Measurements from ENCODE around the gene TGFB3. TPM values are rescaled to one million over a fixed set of nuclear protein-coding genes. Genes with fewer than 3 reads are reported as not detected.

TGFB3 gene
- total and polyA plus RNA-seq, 9 of the 15 experiments (the other 6 are each of a cell fraction or from before 2014, with no cell fraction given): 0.39 to 2.0 (median 1.0) TPM

DNA sequence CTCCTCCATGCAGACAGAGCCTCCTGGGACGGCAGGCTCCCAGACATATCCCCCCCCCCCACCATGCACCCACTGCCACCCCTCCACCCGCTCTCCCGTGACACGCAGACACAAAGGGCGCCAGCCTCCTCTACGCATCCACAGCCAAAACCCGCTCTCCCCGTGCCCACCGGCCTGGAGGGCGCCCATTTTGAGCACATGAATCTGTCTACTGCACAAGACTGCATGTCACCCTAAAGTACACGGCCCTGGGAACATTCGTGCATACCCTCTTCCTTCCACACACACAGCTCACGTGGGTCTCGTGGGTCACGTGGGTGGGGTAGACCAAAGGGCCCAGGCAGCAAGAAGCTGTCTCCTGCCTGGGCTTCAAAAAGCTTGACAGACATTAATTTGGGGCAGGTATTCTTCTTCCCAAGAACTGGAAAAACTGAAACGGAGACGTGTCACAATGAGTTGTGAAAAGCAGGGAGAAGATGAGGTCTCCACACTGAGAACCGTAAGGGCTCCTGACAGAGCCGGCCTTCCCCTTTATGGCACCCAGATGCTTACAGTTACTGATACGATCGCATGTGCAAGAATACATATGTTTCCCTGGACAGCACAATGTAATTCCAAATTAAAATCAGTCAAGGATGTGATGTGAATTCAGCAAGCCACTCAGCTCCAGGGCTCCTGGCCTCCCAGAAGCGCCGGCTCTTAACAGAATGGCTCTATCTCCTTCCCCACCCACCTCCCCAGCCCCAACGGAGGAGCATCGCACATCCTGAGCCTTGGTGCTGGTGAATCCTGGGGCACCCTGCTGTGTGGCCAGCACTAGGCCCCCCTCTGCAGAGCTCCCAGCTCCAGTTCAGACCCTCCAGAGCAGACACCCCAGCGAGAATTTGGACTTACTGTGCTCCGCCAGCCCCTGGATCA is 1.9 kb downstream of the TGFB3 start:
- Histone ChIP-seq H3K79me2 (ENCODE audit: control insufficient read depth, insufficient read depth, low read length) (no peaks in the 10 kb centered on the region), H3K36me3 (ENCODE audit: control insufficient read depth, insufficient read depth, low read length) (no peaks in the 10 kb centered on the region), H2AFZ (ENCODE audit: low read depth, low read length) (no peak overlapping the region), H3K4me2 (ENCODE audit: insufficient read depth, low read length) (no peak overlapping the region), H3K9ac (ENCODE audit: insufficient read depth in 1 of 2, low read depth in 2 of 2, low read length in 2 of 2) (no peak overlapping the region), H3K4me3 (no peak overlapping the region), H3K27me3 (ENCODE audit: control insufficient read depth in 2 of 2, insufficient read depth in 2 of 2, low read length in 2 of 2) (no peaks in the 10 kb centered on the region), H3K9me3 (replicated peaks; ENCODE audit: control insufficient read depth, insufficient read depth, low read depth, low read length) (no peaks in the 10 kb centered on the region), H3K9me1 (ENCODE audit: control insufficient read depth, insufficient read depth, low read length) (no peaks in the 10 kb centered on the region), H3K27ac (ENCODE audit: extremely low read depth, low read depth, low read length) (no peak overlapping the region), H3K4me1 (replicated peaks in 1 of 2; ENCODE audit: control insufficient read depth in 2 of 2, insufficient read depth in 2 of 2, low read length in 2 of 2) (peaks cover 0 to 22% of the 10 kb centered on the region in 2 experiments; a peak in 3 of 5 replicates), H4K20me1 (replicated peaks; ENCODE audit: control insufficient read depth, insufficient read depth, low read length) (no peaks in the 10 kb centered on the region)
- FAIRE-seq (no peak), ATAC-seq (no peak), DNase-seq (ENCODE audit: extremely low read depth in 1 of 4, low spot score in 3 of 4) (no peak)
- in situ Hi-C loops (cut with MboI): loop anchor here (5.0 to 10.0 kb wide), 4 partner anchors 73 to 405 kb away; partner anchors contain the start of gene FLVCR2
- 58% methylated on average over 18 of the region's 27 CpGs for WGBS (ENCODE audit: insufficient coverage, low coverage, missing lambda C conversion rate)
- ChIA-PET POLR2A (interaction anchor here (0.6 to 1.9 kb wide), 4 partner anchors 12 to 272 kb away, joined by 3 to 7 read pairs (median 4); no protein-coding TSS in a partner anchor), CTCF (ENCODE audit: low intra/inter-chr PET ratio) (interaction anchor here (4.5 kb wide), 1 partner anchor 270 kb away, joined by 45 read pairs; no protein-coding TSS in a partner anchor)
- no TSS peak for BruUV-seq (replicated peaks)
- intact Hi-C loops (cut with micrococcal nuclease): loop anchor here (5.0 kb wide), 1 partner anchor 403 kb away; the partner anchor contains the start of gene FLVCR2
- TF ChIP-seq ZNF507 (tag; conservative IDR thresholded peaks at IDR 0.05) (no peak), USF2 (CRISPR knock-in tag; IDR thresholded peaks at IDR 0.05) (peak; percentile 45), EP300 (IDR thresholded peaks at IDR 0.05; ENCODE audit: low read length) (no peak), TCF7 (IDR thresholded peaks at IDR 0.05; ENCODE audit: borderline replicate concordance) (no peak), RBM34 (IDR thresholded peaks at IDR 0.05; ENCODE audit: borderline replicate concordance, insufficient read depth, low read length) (no peak), ZNF165 (CRISPR knock-in tag; IDR thresholded peaks at IDR 0.05; ENCODE audit: borderline replicate concordance) (no peak), ZNF717 (CRISPR knock-in tag; IDR thresholded peaks at IDR 0.05) (no peak), PREB (CRISPR knock-in tag; IDR thresholded peaks at IDR 0.05) (no peak), ZNF274 (IDR thresholded peaks at IDR 0.05; ENCODE audit: borderline replicate concordance, low read depth, low read length) (no peak), KAT8 (IDR thresholded peaks at IDR 0.05; ENCODE audit: low read depth) (no peak), ZNF143 (CRISPR knock-in tag; IDR thresholded peaks at IDR 0.05) (no peak), TFAM (CRISPR knock-in tag; conservative IDR thresholded peaks at IDR 0.05) (no peak), RAD51 (IDR thresholded peaks at IDR 0.05; ENCODE audit: borderline replicate concordance, low read depth) (peak; percentile 30; the same call in 1 of the 2 replicates), MEIS2 (IDR thresholded peaks at IDR 0.05; ENCODE audit: partially characterized antibody) (no peak), ZNF695 (CRISPR knock-in tag; IDR thresholded peaks at IDR 0.05) (no peak)
- TF ChIP-seq, protein P1, sequence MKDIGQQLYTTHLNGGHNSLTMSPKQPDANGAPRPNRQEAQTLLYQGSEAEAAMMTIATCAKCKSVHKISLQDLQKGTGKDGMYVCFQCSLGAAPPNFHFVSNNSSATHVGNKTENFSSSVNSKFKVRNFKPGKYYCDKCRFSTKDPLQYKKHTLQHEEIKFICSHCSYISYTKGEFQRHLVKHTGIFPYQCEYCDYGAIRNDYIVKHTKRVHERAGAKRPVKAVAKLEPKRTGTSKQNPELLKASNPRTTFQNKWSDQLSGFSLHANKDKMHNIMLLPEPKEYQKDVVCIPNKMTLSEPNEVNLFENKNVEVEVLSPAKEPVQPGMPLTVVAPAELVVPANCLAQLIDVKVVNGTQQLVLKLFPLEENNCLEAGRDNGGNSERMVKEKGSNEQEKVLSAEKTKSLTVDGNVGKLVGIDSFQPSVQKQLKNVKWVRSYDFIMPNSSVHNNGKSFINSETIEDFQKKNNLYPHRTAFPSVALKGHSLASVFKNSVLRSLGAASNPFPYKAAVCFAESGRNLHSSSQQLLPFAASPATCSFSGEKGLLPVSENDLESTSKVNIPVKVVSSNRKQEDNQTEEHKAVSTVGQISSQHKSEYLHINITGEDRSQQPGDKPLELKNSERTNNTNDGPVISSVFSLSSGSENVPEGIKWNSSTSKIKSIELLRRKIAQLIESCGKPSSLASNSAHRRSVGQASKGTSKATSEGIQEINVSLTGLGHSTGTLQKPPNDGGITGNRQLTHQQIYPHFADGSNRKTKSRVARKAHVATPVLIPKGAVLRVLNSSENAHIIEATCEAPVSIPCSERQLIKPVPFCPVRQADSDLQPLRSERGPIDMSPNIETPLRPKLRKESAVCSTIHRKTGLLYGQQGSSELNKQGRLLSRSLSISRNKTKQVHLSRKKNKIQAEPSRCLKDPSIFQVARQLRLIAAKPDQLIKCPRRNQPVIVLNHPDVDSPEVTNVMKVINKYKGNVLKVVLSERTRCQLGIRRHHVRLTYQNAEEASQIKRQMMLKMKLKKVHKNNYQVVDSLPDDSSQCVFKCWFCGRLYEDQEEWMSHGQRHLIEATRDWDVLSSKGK (CRISPR knock-in tag; IDR thresholded peaks at IDR 0.05): no peak

All from K562 (cell line).